HepG2 (cell line): ENCODE data around the gene PITHD1. TPM values are rescaled to one million over a fixed set of nuclear protein-coding genes. Genes with fewer than 3 reads are reported as not detected.

Experiments
- ATF6 ChIP-seq: sonication (generic); formaldehyde crosslinking; conservative IDR thresholded peaks from 2 replicates; pipeline ENCODE4 v1.4.0; 2020; ENCODE audit warnings: missing genetic modification reagents
- CHD4 ChIP-seq: fragments of 200-600 bp; sonication (generic); IDR thresholded peaks from 2 replicates; pipeline ENCODE4 v1.7.0; 2017; ENCODE audit warnings: mild to moderate bottlenecking, low read length, borderline replicate concordance
- CREB1 ChIP-seq, 2 experiments: fragments of 450-650 bp in 1 of 2; IDR thresholded peaks; 2 replicates each; pipeline ENCODE4 v1.6.1; 2016 to 2017; ENCODE audit warnings: control low read depth in 1 of 2, mild to moderate bottlenecking in 1 of 2, missing compliant biosample characterization in 1 of 2, missing genetic modification characterization in 1 of 2
- EEA1 ChIP-seq: sonication (generic); formaldehyde crosslinking; IDR thresholded peaks from 2 replicates; pipeline ENCODE4 v1.5.1; 2020; ENCODE audit warnings: mild to moderate bottlenecking, missing genetic modification reagents, borderline replicate concordance
- GPN1 ChIP-seq: sonication (generic); formaldehyde crosslinking; IDR thresholded peaks from 2 replicates; pipeline ENCODE4 v1.5.1; 2020; ENCODE audit warnings: missing genetic modification reagents, borderline replicate concordance
- HES4 ChIP-seq: sonication (generic); formaldehyde crosslinking; IDR thresholded peaks from 2 replicates; pipeline ENCODE4 v1.9.0; 2021; ENCODE audit warnings: mild to moderate bottlenecking, missing genetic modification reagents, borderline replicate concordance
- KAT8 ChIP-seq: IDR thresholded peaks from 2 replicates; pipeline ENCODE4 v1.6.1; 2016; ENCODE audit warnings: missing genetic modification reagents, missing compliant biosample characterization
- KLF15 ChIP-seq: sonication (generic); formaldehyde crosslinking; IDR thresholded peaks from 2 replicates; pipeline ENCODE4 v1.8.1; 2023; ENCODE audit warnings: borderline replicate concordance, mild to moderate bottlenecking, inconsistent platforms, missing genetic modification reagents, mixed read lengths
- MAF1 ChIP-seq: sonication (generic); formaldehyde crosslinking; IDR thresholded peaks from 2 replicates; pipeline ENCODE4 v1.5.0; 2020; ENCODE audit warnings: missing genetic modification reagents, borderline replicate concordance
- MTF1 ChIP-seq: sonication (generic); formaldehyde crosslinking; IDR thresholded peaks from 2 replicates; pipeline ENCODE4 v1.5.0; 2020; ENCODE audit warnings: missing genetic modification reagents
- NBN ChIP-seq: fragments of 450-650 bp; conservative IDR thresholded peaks from 2 replicates; pipeline ENCODE4 v1.6.1; 2017
- NFE2L2 ChIP-seq: fragments of 150-350 bp; IDR thresholded peaks from 2 replicates; pipeline ENCODE4 v1.6.1; 2014; ENCODE audit warnings: low read length
- PATZ1 ChIP-seq: sonication (generic); formaldehyde crosslinking; IDR thresholded peaks from 2 replicates; pipeline ENCODE4 v1.4.0; 2020; ENCODE audit warnings: missing genetic modification reagents
- RFXANK ChIP-seq: IDR thresholded peaks from 2 replicates; pipeline ENCODE4 v1.6.1; 2016
- RORA ChIP-seq: sonication (generic); formaldehyde crosslinking; IDR thresholded peaks from 2 replicates; pipeline ENCODE4 v1.5.0; 2020; ENCODE audit warnings: mild to moderate bottlenecking, missing genetic modification reagents, moderate library complexity
- SAP130 ChIP-seq: IDR thresholded peaks from 2 replicates; pipeline ENCODE4 v1.6.1; 2016; ENCODE audit warnings: low read depth
- SNAPC2 ChIP-seq: sonication (generic); formaldehyde crosslinking; IDR thresholded peaks from 2 replicates; pipeline ENCODE4 v1.8.1; 2022; ENCODE audit warnings: mild to moderate bottlenecking, missing genetic modification reagents
- SNRNP70 ChIP-seq: fragments of 200-400 bp; formaldehyde crosslinking; IDR thresholded peaks from 2 replicates; pipeline ENCODE4 v1.6.1; 2017; ENCODE audit warnings: mild to moderate bottlenecking, low read depth, low read length, moderate library complexity
- SP5 ChIP-seq: IDR thresholded peaks from 2 replicates; pipeline ENCODE4 v1.6.1; 2016; ENCODE audit warnings: low read depth, borderline replicate concordance
- TCF12 ChIP-seq, 2 experiments: fragments of 450-650 bp in 1 of 2; sonication (generic) in 1 of 2; formaldehyde crosslinking in 1 of 2; IDR thresholded peaks; 2 replicates each; pipeline versions ENCODE4 v1.6.1 to v1.8.0; 2017 to 2022; ENCODE audit warnings: antibody characterized with exemption in 1 of 2, mild to moderate bottlenecking in 1 of 2, missing genetic modification reagents in 1 of 2, moderate library complexity in 1 of 2
- WIZ ChIP-seq: sonication (generic); formaldehyde crosslinking; IDR thresholded peaks from 2 replicates; pipeline ENCODE4 v1.5.1; 2020; ENCODE audit warnings: mild to moderate bottlenecking, missing genetic modification reagents
- ZNF205 ChIP-seq: IDR thresholded peaks from 2 replicates; pipeline ENCODE4 v1.6.1; 2018; ENCODE audit warnings: missing biosample characterization, missing genetic modification reagents
- ZNF44 ChIP-seq: sonication (generic); formaldehyde crosslinking; IDR thresholded peaks from 2 replicates; pipeline ENCODE4 v1.5.1; 2020; ENCODE audit warnings: mild to moderate bottlenecking, missing genetic modification reagents
- ZNF510 ChIP-seq: sonication (generic); formaldehyde crosslinking; IDR thresholded peaks from 2 replicates; pipeline ENCODE4 v1.4.0; 2020; ENCODE audit warnings: low read depth, mild to moderate bottlenecking, missing genetic modification reagents
- ZNF563 ChIP-seq: sonication (generic); formaldehyde crosslinking; IDR thresholded peaks from 2 replicates; pipeline ENCODE4 v1.8.0; 2022; ENCODE audit warnings: mild to moderate bottlenecking, moderate library complexity, missing genetic modification reagents
- ZNF674 ChIP-seq: sonication (generic); formaldehyde crosslinking; IDR thresholded peaks from 2 replicates; pipeline ENCODE4 v1.5.0; 2020; ENCODE audit warnings: low read depth, mild to moderate bottlenecking, missing genetic modification reagents
- ZNF703 ChIP-seq: sonication (generic); formaldehyde crosslinking; IDR thresholded peaks from 2 replicates; pipeline ENCODE4 v1.5.1; 2020; ENCODE audit warnings: missing genetic modification reagents, mild to moderate bottlenecking, moderate library complexity, borderline replicate concordance
- ZNF850 ChIP-seq: sonication (generic); formaldehyde crosslinking; conservative IDR thresholded peaks from 2 replicates; pipeline ENCODE4 v1.9.0; 2021; ENCODE audit warnings: mild to moderate bottlenecking, missing genetic modification reagents
- polyA plus RNA-seq, 8 experiments: library from polyadenylated mRNA; depleted of rRNA in 3 of 8; stranded (reverse) in 7 of 8; unstranded in 1 of 8; fragments of >200 nt; fragmentation: Illumina TruSeq in 4 of 8; extraction: Trizol in 4 of 8; gene quantifications; 2 replicates each; pipeline versions ENCODE4 v1.2.1 to v1.2.3, GENCODE V29; 2011 to 2016; ENCODE audit warnings: low read depth in 4 of 8, missing spikeins in 1 of 8, mixed read lengths in 1 of 8; ENCODE audit not compliant: insufficient read depth in 1 of 8
- total RNA-seq, 5 experiments: library from RNA; depleted of rRNA; stranded (reverse); fragments of >200 nt; fragmentation: Illumina TruSeq; extraction: Trizol; gene quantifications; 2 replicates each; pipeline ENCODE4 v1.2.3, GENCODE V29; 2016; ENCODE audit warnings: low read depth in 1 of 5

Gene PITHD1
- total and polyA plus RNA-seq, 2 of the 13 experiments (the other 11 are each of a cell fraction or from before 2014, with no cell fraction given), result 28.0 to 37.3 TPM

- peak; percentile 22; the same call in 1 of the 2 replicates for TF ChIP-seq PATZ1 (CRISPR knock-in tag)
- no peak for TF ChIP-seq NFE2L2
- TF ChIP-seq KLF15, result no peak
- peak; percentile 78; the same call in 1 of the 2 replicates for TF ChIP-seq WIZ
- TF ChIP-seq CHD4, result no peak
- TF ChIP-seq EEA1 (CRISPR knock-in tag), result peak; percentile 93
- 0 out of 2 replicates have a peak, but pooled peaks have one; percentile 65 for TF ChIP-seq ATF6 (CRISPR knock-in tag)
- no peak for TF ChIP-seq NBN
- no peak for TF ChIP-seq SNRNP70
- TF ChIP-seq RFXANK (CRISPR knock-in tag), result no peak
- no peak for TF ChIP-seq ZNF44
- TF ChIP-seq MAF1 (CRISPR knock-in tag), result no peak
- TF ChIP-seq ZNF510, result no peak
- no peak; the same call in 1 of the 2 replicates for TF ChIP-seq SP5 (CRISPR knock-in tag)
- no peak for TF ChIP-seq GPN1 (CRISPR knock-in tag)
- TF ChIP-seq TCF12 (IDR thresholded peaks at IDR 0.05), result no peak
- TF ChIP-seq TCF12 (CRISPR knock-in tag; IDR thresholded peaks at IDR 0.05), result peak; percentile 33; the same call in 1 of the 2 replicates
- TF ChIP-seq CREB1 (IDR thresholded peaks at IDR 0.05), result peak; percentile 66
- TF ChIP-seq CREB1 (CRISPR knock-in tag; IDR thresholded peaks at IDR 0.05), result peak; percentile 94
- TF ChIP-seq MTF1, result 0 out of 2 replicates have a peak, but pooled peaks have one; percentile 14
- peak; percentile 97 for TF ChIP-seq HES4 (CRISPR knock-in tag)
- peak; percentile 91 for TF ChIP-seq SAP130 (CRISPR knock-in tag)
- no peak for TF ChIP-seq ZNF205 (CRISPR knock-in tag)
- 0 out of 2 replicates have a peak, but pooled peaks have one; percentile 60 for TF ChIP-seq SNAPC2 (CRISPR knock-in tag)
- peak; percentile 39; the same call in 1 of the 2 replicates for TF ChIP-seq ZNF703 (CRISPR knock-in tag)
- no peak for TF ChIP-seq ZNF850 (CRISPR knock-in tag)
- peak; percentile 88 for TF ChIP-seq KAT8 (CRISPR knock-in tag)
- TF ChIP-seq ZNF563, result peak; percentile 79; the same call in 1 of the 2 replicates
- TF ChIP-seq ZNF674 (CRISPR knock-in tag), result 0 out of 2 replicates have a peak, but pooled peaks have one; percentile 61
- TF ChIP-seq RORA (CRISPR knock-in tag), result no peak
Measured at GRCh38 chr1:23777979-23778814, at the start of gene PITHD1 (continued).
